Cardiac muscle cell (in vitro differentiated cells and primary cell): ENCODE data around the gene DPP10. TPM values are rescaled to one million over a fixed set of nuclear protein-coding genes. Genes with fewer than 3 reads are reported as not detected.

Experiments used
- DNase-seq, 2 donors: peaks; one replicate each; pipeline versions ENCODE4 v3.0.0 to v3.0.0-alpha.2; 2010 to 2017; ENCODE audit warnings: low read depth in 1 of 2, low spot score in 1 of 2
- H3K27ac ChIP-seq: fragments of 200-600 bp; sonication (generic); 2 replicates; pipeline ENCODE4 v1.5.1; 2016
- H3K27me3 ChIP-seq: fragments of 200-600 bp; sonication (generic); 2 replicates; pipeline ENCODE4 v1.6.0; 2016; ENCODE audit warnings: control low read depth
- H3K36me3 ChIP-seq: fragments of 200-600 bp; sonication (generic); 2 replicates; pipeline ENCODE4 v1.5.1; 2016; ENCODE audit warnings: control low read depth
- H3K4me1 ChIP-seq: fragments of 200-600 bp; sonication (generic); 2 replicates; pipeline ENCODE4 v1.8.1; 2017; ENCODE audit warnings: low read depth, mild to moderate bottlenecking, mixed run types
- H3K4me3 ChIP-seq: fragments of 200-600 bp; sonication (generic); 2 replicates; pipeline ENCODE4 v1.5.1; 2016; ENCODE audit warnings: mild to moderate bottlenecking
- H3K9me3 ChIP-seq: fragments of 200-600 bp; sonication (generic); 2 replicates; pipeline ENCODE4 v1.5.1; 2017; ENCODE audit warnings: low read depth, mild to moderate bottlenecking, control low read depth
- CTCF ChIP-seq: IDR thresholded peaks from 2 replicates; pipeline ENCODE4 v1.5.1; 2012; ENCODE audit warnings: low read depth, mild to moderate bottlenecking, low read length
- polyA plus RNA-seq: library from polyadenylated mRNA; unstranded; fragments of >200 nt; fragmentation: Nextera tagmentation; extraction: Ambion mirVana; gene quantifications from 2 replicates; pipeline ENCODE4 v1.2.1, GENCODE V29; 2016
- total RNA-seq: library from RNA; depleted of rRNA; stranded (reverse); fragments of >200 nt; gene quantifications from 2 replicates; pipeline ENCODE4 v1.2.3, GENCODE V29; 2016

DPP10 gene
- total and polyA plus RNA-seq, 2 experiments from 2014 or later, result 1.1 to 1.4 TPM

GRCh38 chr2:114859726-114860510 lies 417.5 kb downstream of the DPP10 start:
- no peak for TF ChIP-seq CTCF
- no peaks in the 10 kb centered on the region for H3K9me3 ChIP-seq
- H3K36me3 ChIP-seq, result no peaks in the 10 kb centered on the region
- DNase-seq, result no peak
- H3K4me3 ChIP-seq, result no peak overlapping the region
- no peaks in the 10 kb centered on the region for H3K27me3 ChIP-seq
- H3K4me1 ChIP-seq, result no peaks in the 10 kb centered on the region
- H3K27ac ChIP-seq, result no peak overlapping the region

- H3K4me3 ChIP-seq, result no peak overlapping the region
- no peak for DNase-seq
Observed at GRCh38 chr2:114862243-114862642, 419.8 kb downstream of the DPP10 start.

GRCh38 chr2:114864901-114865300 lies 422.5 kb downstream of the DPP10 start:
- no peak for DNase-seq
- no peak overlapping the region for H3K4me3 ChIP-seq
- H3K4me1 ChIP-seq, result no peaks in the 10 kb centered on the region
- no peaks in the 10 kb centered on the region for H3K9me3 ChIP-seq
- no peak for TF ChIP-seq CTCF
- no peaks in the 10 kb centered on the region for H3K27me3 ChIP-seq
- H3K27ac ChIP-seq, result no peak overlapping the region
- no peaks in the 10 kb centered on the region for H3K36me3 ChIP-seq

More at GRCh38 chr2:114862243-114862642, 419.8 kb downstream of the DPP10 start:
- H3K4me1 ChIP-seq, result no peaks in the 10 kb centered on the region
- H3K27ac ChIP-seq, result no peak overlapping the region
- no peaks in the 10 kb centered on the region for H3K36me3 ChIP-seq
- H3K9me3 ChIP-seq, result no peaks in the 10 kb centered on the region
- no peak for TF ChIP-seq CTCF
- no peaks in the 10 kb centered on the region for H3K27me3 ChIP-seq

- H3K9me3 ChIP-seq, result no peaks in the 10 kb centered on the region
- no peaks in the 10 kb centered on the region for H3K4me1 ChIP-seq
- no peaks in the 10 kb centered on the region for H3K36me3 ChIP-seq
- H3K27me3 ChIP-seq, result no peaks in the 10 kb centered on the region
- no peak for DNase-seq
- no peak overlapping the region for H3K27ac ChIP-seq
- no peak overlapping the region for H3K4me3 ChIP-seq
- no peak for TF ChIP-seq CTCF
Observed at GRCh38 chr2:114880046-114880445, 437.6 kb downstream of the DPP10 start.

GRCh38 chr2:114919985-114920384 lies 477.5 kb downstream of the DPP10 start:
- H3K4me1 ChIP-seq, result no peaks in the 10 kb centered on the region
- TF ChIP-seq CTCF, result no peak
- H3K27me3 ChIP-seq, result no peaks in the 10 kb centered on the region
- H3K27ac ChIP-seq, result no peak overlapping the region
- no peaks in the 10 kb centered on the region for H3K9me3 ChIP-seq
- H3K36me3 ChIP-seq, result no peaks in the 10 kb centered on the region
- DNase-seq, result no peak
- no peak overlapping the region for H3K4me3 ChIP-seq
